ENCODE results near the gene SLC37A1.
"Not testable (repeated sequence)": the region's sequence is repeated elsewhere in the genome, so short reads cannot be mapped to it uniquely, and the experiment has no call there.

Gene SLC37A1

GRCh38 chr21:42622284-42622683 is 108.6 kb downstream of the SLC37A1 start:
- no peak for DNase-seq

GRCh38 chr21:42623694-42624093 is 110.0 kb downstream of the SLC37A1 start:
- DNase-seq, result no peak

GRCh38 chr21:42624095-42624790 is 110.6 kb downstream of the SLC37A1 start:
- DNase-seq, result no peak

GRCh38 chr21:42624936-42625335 is 111.3 kb downstream of the SLC37A1 start:
- DNase-seq, result no peak

GRCh38 chr21:42626171-42626570 is 112.5 kb downstream of the SLC37A1 start:
- DNase-seq, result no peak

GRCh38 chr21:42627527-42628289 is 114.1 kb downstream of the SLC37A1 start:
- no peak for DNase-seq

- DNase-seq, result not testable (repeated sequence)
Observed at GRCh38 chr21:42628466-42629061, 114.9 kb downstream of the SLC37A1 start.

GRCh38 chr21:42629933-42630589 is 116.4 kb downstream of the SLC37A1 start:
- no peak for DNase-seq

GRCh38 chr21:42630626-42631025 is 117.0 kb downstream of the SLC37A1 start:
- no peak for DNase-seq
